Activated CD4-positive, alpha-beta memory T cell treated with anti-CD3 and anti-CD28 coated beads for 36 hours (primary cell): ENCODE data around the gene RPL22L1. TPM values are rescaled to one million over a fixed set of nuclear protein-coding genes. Genes with fewer than 3 reads are reported as not detected.
"Not testable (repeated sequence)": the region's sequence is repeated elsewhere in the genome, so short reads cannot be mapped to it uniquely, and the experiment has no call there.

Source experiments
- CTCF ChIA-PET: fragments of 350-600 bp; sonication (Branson Sonifier 250); formaldehyde crosslinking; loops from one replicate; lab custom pipeline; 2021; ENCODE audit warnings: antibody characterized with exemption, inconsistent platforms; lab: Charles Lee
- POLR2A ChIA-PET: fragments of 350-600 bp; sonication (Branson Sonifier 250); formaldehyde crosslinking; loops from one replicate; lab custom pipeline; 2021; ENCODE audit warnings: antibody characterized with exemption; lab: Charles Lee
- DNase-seq: peaks from one replicate; pipeline ENCODE4 v3.0.0-alpha.2; 2020
- H3K27ac Mint-ChIP-seq: one replicate; pipeline ENCODE4 v1.8.0; 2021; ENCODE audit warnings: mixed read lengths
- H3K27me3 Mint-ChIP-seq: one replicate; pipeline ENCODE4 v1.8.0; 2021; ENCODE audit warnings: mixed read lengths
- H3K36me3 Mint-ChIP-seq: one replicate; pipeline ENCODE4 v1.8.0; 2021; ENCODE audit warnings: mixed read lengths
- H3K4me1 Mint-ChIP-seq: one replicate; pipeline ENCODE4 v1.8.0; 2021; ENCODE audit warnings: low read depth, mixed read lengths
- H3K4me3 Mint-ChIP-seq: one replicate; pipeline ENCODE4 v1.8.0; 2021; ENCODE audit warnings: mild to moderate bottlenecking, mixed read lengths
- H3K9me3 Mint-ChIP-seq: one replicate; pipeline ENCODE4 v1.8.0; 2021; ENCODE audit warnings: mixed read lengths
- intact Hi-C: fragments of 100-400 bp; cut with micrococcal nuclease; formaldehyde crosslinking; loops from one replicate; pipeline ENCODE4 v1.15.1; 2023
- total RNA-seq, 2 experiments: library from RNA; stranded (reverse); gene quantifications; one replicate each; pipeline ENCODE4 v1.2.3, GENCODE V29; 2021

The RPL22L1 gene
- total RNA-seq, 2 experiments from 2014 or later: 379 to 382 TPM

GRCh38 chr3:170852324-170852723 lies 17.7 kb downstream of the RPL22L1 start:
- ChIA-PET POLR2A (no interaction called here), CTCF (interaction anchor here (1.3 kb wide), 1 partner anchor 40 kb away, joined by 4 read pairs; no protein-coding TSS in a partner anchor)
- Mint-ChIP-seq H3K27me3 (peaks cover 2% of the 10 kb centered on the region), H3K36me3 (no peaks in the 10 kb centered on the region), H3K4me3 (no peak overlapping the region), H3K27ac (no peak overlapping the region), H3K4me1 (peaks cover 7% of the 10 kb centered on the region), H3K9me3 (no peaks in the 10 kb centered on the region)
- no peak for DNase-seq
- intact Hi-C loops: no loop called here

- H3K27ac Mint-ChIP-seq: no peak overlapping the region
- H3K4me1 Mint-ChIP-seq: no peaks in the 10 kb centered on the region
- H3K36me3 Mint-ChIP-seq: no peaks in the 10 kb centered on the region
- POLR2A ChIA-PET: no interaction called here
- CTCF ChIA-PET: interaction anchor here (1.0 to 2.1 kb wide), 7 partner anchors 8 to 435 kb away, joined by 3 to 12 read pairs (median 4); partner anchors contain the start of gene RPL22L1
- peaks cover 16% of the 10 kb centered on the region for H3K27me3 Mint-ChIP-seq
- DNase-seq: no peak
- intact Hi-C loops: no loop called here
- H3K9me3 Mint-ChIP-seq: peaks cover 7% of the 10 kb centered on the region
- no peak overlapping the region for H3K4me3 Mint-ChIP-seq
These were observed 21.6 kb downstream of the RPL22L1 start for GRCh38 chr3:170848292-170848917.

GRCh38 chr3:170844377-170844776 lies 25.6 kb downstream of the RPL22L1 start:
- Mint-ChIP-seq H3K36me3 (no peaks in the 10 kb centered on the region), H3K4me3 (no peak overlapping the region), H3K27ac (no peak overlapping the region), H3K9me3 (peaks cover 7% of the 10 kb centered on the region), H3K27me3 (peaks cover 20% of the 10 kb centered on the region), H3K4me1 (no peaks in the 10 kb centered on the region)
- intact Hi-C loops: no loop called here
- ChIA-PET POLR2A (no interaction called here), CTCF (interaction anchor here (1.1 to 1.2 kb wide), 2 partner anchors 33 to 430 kb away, joined by 3 to 5 read pairs; no protein-coding TSS in a partner anchor)
- no peak for DNase-seq

GRCh38 chr3:170840291-170840859 lies 29.6 kb downstream of the RPL22L1 start:
- Mint-ChIP-seq H3K9me3 (peaks cover 7% of the 10 kb centered on the region), H3K4me1 (no peaks in the 10 kb centered on the region), H3K4me3 (no peak overlapping the region), H3K27me3 (peaks cover 32% of the 10 kb centered on the region), H3K36me3 (no peaks in the 10 kb centered on the region), H3K27ac (no peak overlapping the region)
- ChIA-PET POLR2A (interaction anchor here (0.7 kb wide), 1 partner anchor 21 kb away, joined by 5 read pairs; no protein-coding TSS in a partner anchor), CTCF (interaction anchor here (1.1 kb wide), 1 partner anchor 29 kb away, joined by 5 read pairs; no protein-coding TSS in a partner anchor)
- no peak for DNase-seq
- intact Hi-C loops: no loop called here

- POLR2A ChIA-PET: no interaction called here
- Mint-ChIP-seq H3K4me1 (no peaks in the 10 kb centered on the region), H3K9me3 (peaks cover 4% of the 10 kb centered on the region), H3K27ac (no peak overlapping the region), H3K36me3 (no peaks in the 10 kb centered on the region), H3K4me3 (no peak overlapping the region), H3K27me3 (peaks cover 30% of the 10 kb centered on the region)
- intact Hi-C loops: no loop called here
- no peak for DNase-seq
- CTCF ChIA-PET: interaction anchor here (0.7 kb wide), 1 partner anchor 450 kb away, joined by 3 read pairs; no protein-coding TSS in a partner anchor
These were observed 30.4 kb downstream of the RPL22L1 start for GRCh38 chr3:170839518-170840100.

GRCh38 chr3:170836491-170836890 lies 33.5 kb downstream of the RPL22L1 start:
- no peaks in the 10 kb centered on the region for H3K4me1 Mint-ChIP-seq
- H3K27ac Mint-ChIP-seq: no peak overlapping the region
- H3K36me3 Mint-ChIP-seq: no peaks in the 10 kb centered on the region
- POLR2A ChIA-PET: no interaction called here
- peaks cover 32% of the 10 kb centered on the region for H3K27me3 Mint-ChIP-seq
- intact Hi-C loops: no loop called here
- no peak for DNase-seq
- no peak overlapping the region for H3K4me3 Mint-ChIP-seq
- CTCF ChIA-PET: interaction anchor here (2.5 kb wide), 1 partner anchor 25 kb away, joined by 12 read pairs; no protein-coding TSS in a partner anchor
- no peaks in the 10 kb centered on the region for H3K9me3 Mint-ChIP-seq

GRCh38 chr3:170835336-170835735 lies 34.7 kb downstream of the RPL22L1 start:
- DNase-seq: no peak
- Mint-ChIP-seq H3K4me1 (no peaks in the 10 kb centered on the region), H3K36me3 (no peaks in the 10 kb centered on the region), H3K9me3 (no peaks in the 10 kb centered on the region), H3K27ac (no peak overlapping the region), H3K4me3 (no peak overlapping the region), H3K27me3 (peaks cover 28% of the 10 kb centered on the region)
- POLR2A ChIA-PET: no interaction called here
- CTCF ChIA-PET: interaction anchor here (1.6 kb wide), 1 partner anchor 24 kb away, joined by 4 read pairs; no protein-coding TSS in a partner anchor
- intact Hi-C loops: no loop called here

- no peak for DNase-seq
- H3K4me3 Mint-ChIP-seq: no peak overlapping the region
- intact Hi-C loops: no loop called here
- H3K27me3 Mint-ChIP-seq: peaks cover 17% of the 10 kb centered on the region
- CTCF ChIA-PET: no interaction called here
- POLR2A ChIA-PET: no interaction called here
- no peaks in the 10 kb centered on the region for H3K36me3 Mint-ChIP-seq
- peaks cover 6% of the 10 kb centered on the region for H3K4me1 Mint-ChIP-seq
- H3K27ac Mint-ChIP-seq: no peak overlapping the region
- no peaks in the 10 kb centered on the region for H3K9me3 Mint-ChIP-seq
These were observed 39.4 kb downstream of the RPL22L1 start for GRCh38 chr3:170830580-170830979.

GRCh38 chr3:170829546-170830272 lies 40.3 kb downstream of the RPL22L1 start:
- H3K4me1 Mint-ChIP-seq: peaks cover 6% of the 10 kb centered on the region
- no peak overlapping the region for H3K27ac Mint-ChIP-seq
- H3K4me3 Mint-ChIP-seq: no peak overlapping the region
- POLR2A ChIA-PET: interaction anchor here (0.6 to 1.8 kb wide), 2 partner anchors 40 to 320 kb away, joined by 4 read pairs; partner anchors contain the start of gene RPL22L1
- intact Hi-C loops: no loop called here
- peaks cover 13% of the 10 kb centered on the region for H3K27me3 Mint-ChIP-seq
- H3K9me3 Mint-ChIP-seq: no peaks in the 10 kb centered on the region
- CTCF ChIA-PET: interaction anchor here (0.5 to 1.6 kb wide), 5 partner anchors 17 to 416 kb away, joined by 3 to 7 read pairs (median 4); no protein-coding TSS in a partner anchor
- DNase-seq: no peak
- H3K36me3 Mint-ChIP-seq: no peaks in the 10 kb centered on the region

- no peak overlapping the region for H3K27ac Mint-ChIP-seq
- no peaks in the 10 kb centered on the region for H3K36me3 Mint-ChIP-seq
- peaks cover 12% of the 10 kb centered on the region for H3K27me3 Mint-ChIP-seq
- CTCF ChIA-PET: interaction anchor here (2.4 kb wide), 1 partner anchor 15 kb away, joined by 8 read pairs; no protein-coding TSS in a partner anchor
- POLR2A ChIA-PET: no interaction called here
- no peaks in the 10 kb centered on the region for H3K9me3 Mint-ChIP-seq
- no peak for DNase-seq
- intact Hi-C loops: no loop called here
- H3K4me3 Mint-ChIP-seq: no peak overlapping the region
- H3K4me1 Mint-ChIP-seq: peaks cover 6% of the 10 kb centered on the region
These were observed 43.9 kb downstream of the RPL22L1 start for GRCh38 chr3:170826047-170826446.

- H3K4me3 Mint-ChIP-seq, POLR2A ChIA-PET, H3K9me3 Mint-ChIP-seq, CTCF ChIA-PET, H3K27ac Mint-ChIP-seq, H3K4me1 Mint-ChIP-seq, H3K27me3 Mint-ChIP-seq, DNase-seq, intact Hi-C loops, H3K36me3 Mint-ChIP-seq: not testable (repeated sequence)
These were observed 46.4 kb downstream of the RPL22L1 start for GRCh38 chr3:170823562-170823961.
